Neural cell (in vitro differentiated cells): Measurements from ENCODE around the gene OR6T1.

Experiments used
- EP300 ChIP-seq: fragments of 450-650 bp; conservative IDR thresholded peaks from 2 replicates; pipeline ENCODE4 v1.6.1; 2014; ENCODE audit warnings: antibody characterized with exemption, mild to moderate bottlenecking, moderate library complexity; ENCODE audit not compliant: poor library complexity, severe bottlenecking
- EZH2 ChIP-seq: fragments of 200-600, 300-800 bp; shearing (Covaris generic), sonication (generic); IDR thresholded peaks from 2 replicates; pipeline ENCODE4 v1.6.1; 2014; ENCODE audit warnings: antibody characterized with exemption, low read length, borderline replicate concordance, mild to moderate bottlenecking; ENCODE audit not compliant: insufficient read depth, poor library complexity, severe bottlenecking
- MXI1 ChIP-seq: fragments of 450-650 bp; conservative IDR thresholded peaks from 2 replicates; pipeline ENCODE4 v1.6.1; 2014; ENCODE audit warnings: antibody characterized with exemption, mild to moderate bottlenecking; ENCODE audit not compliant: poor library complexity, severe bottlenecking
- POLR2AphosphoS5 ChIP-seq: IDR thresholded peaks from 2 replicates; pipeline ENCODE4 v1.6.1; 2012
- RAD21 ChIP-seq: fragments of 450-650 bp; conservative IDR thresholded peaks from 2 replicates; pipeline ENCODE4 v1.6.1; 2014; ENCODE audit warnings: antibody characterized with exemption, mild to moderate bottlenecking, moderate library complexity
- SMC3 ChIP-seq: fragments of 450-650 bp; conservative IDR thresholded peaks from 2 replicates; pipeline ENCODE4 v1.6.1; 2014; ENCODE audit warnings: antibody characterized with exemption, mild to moderate bottlenecking, moderate library complexity; ENCODE audit not compliant: poor library complexity
- TAF1 ChIP-seq: IDR thresholded peaks from 2 replicates; pipeline ENCODE4 v1.6.1; 2012; ENCODE audit warnings: low read depth
- TF ChIP-seq, protein P1 (sequence below): fragments of 450-650 bp; IDR thresholded peaks from 2 replicates; pipeline ENCODE4 v1.5.1; 2014; ENCODE audit warnings: antibody characterized with exemption, mild to moderate bottlenecking, moderate library complexity; ENCODE audit not compliant: poor library complexity, severe bottlenecking
- TF ChIP-seq, protein P2 (sequence below): IDR thresholded peaks from 2 replicates; pipeline ENCODE4 v1.6.1; 2012; ENCODE audit warnings: borderline replicate concordance

DNA sequence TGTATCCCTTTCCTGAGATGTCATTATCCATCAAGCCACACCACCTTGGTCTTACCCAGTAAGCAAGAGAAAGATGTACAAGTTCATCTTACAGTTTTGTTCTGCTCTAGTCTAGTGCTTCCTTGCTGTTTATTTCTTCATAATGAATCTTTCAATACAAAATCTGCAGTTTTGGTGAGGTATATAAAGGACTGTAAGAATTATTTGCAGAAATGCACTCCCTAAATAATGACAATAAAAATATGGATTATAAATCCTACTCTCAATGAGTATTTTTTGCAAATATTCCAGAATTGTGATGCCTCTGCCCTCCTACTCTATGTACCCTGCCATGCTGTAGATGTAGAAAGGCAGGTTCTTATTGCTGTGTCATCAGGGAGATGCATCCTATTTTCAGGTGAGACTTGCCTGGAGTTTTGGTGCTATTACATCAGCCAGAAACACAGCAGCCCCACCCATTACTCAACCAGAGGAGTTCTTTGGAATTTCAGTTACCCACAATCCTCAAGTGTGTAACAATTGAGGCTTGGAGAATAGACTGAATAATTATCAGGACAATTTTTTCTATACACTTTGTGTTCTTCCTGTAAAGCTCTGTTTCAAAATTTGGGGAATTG is 34.2 kb upstream of the OR6T1 start, which contains the start of gene OR10S1:
- TF ChIP-seq EZH2 (no peak), SMC3 (no peak), TAF1 (no peak), EP300 (no peak), POLR2AphosphoS5 (no peak), RAD21 (no peak), MXI1 (no peak)
- TF ChIP-seq, protein P1, sequence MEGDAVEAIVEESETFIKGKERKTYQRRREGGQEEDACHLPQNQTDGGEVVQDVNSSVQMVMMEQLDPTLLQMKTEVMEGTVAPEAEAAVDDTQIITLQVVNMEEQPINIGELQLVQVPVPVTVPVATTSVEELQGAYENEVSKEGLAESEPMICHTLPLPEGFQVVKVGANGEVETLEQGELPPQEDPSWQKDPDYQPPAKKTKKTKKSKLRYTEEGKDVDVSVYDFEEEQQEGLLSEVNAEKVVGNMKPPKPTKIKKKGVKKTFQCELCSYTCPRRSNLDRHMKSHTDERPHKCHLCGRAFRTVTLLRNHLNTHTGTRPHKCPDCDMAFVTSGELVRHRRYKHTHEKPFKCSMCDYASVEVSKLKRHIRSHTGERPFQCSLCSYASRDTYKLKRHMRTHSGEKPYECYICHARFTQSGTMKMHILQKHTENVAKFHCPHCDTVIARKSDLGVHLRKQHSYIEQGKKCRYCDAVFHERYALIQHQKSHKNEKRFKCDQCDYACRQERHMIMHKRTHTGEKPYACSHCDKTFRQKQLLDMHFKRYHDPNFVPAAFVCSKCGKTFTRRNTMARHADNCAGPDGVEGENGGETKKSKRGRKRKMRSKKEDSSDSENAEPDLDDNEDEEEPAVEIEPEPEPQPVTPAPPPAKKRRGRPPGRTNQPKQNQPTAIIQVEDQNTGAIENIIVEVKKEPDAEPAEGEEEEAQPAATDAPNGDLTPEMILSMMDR = no peak
- TF ChIP-seq, protein P2, sequence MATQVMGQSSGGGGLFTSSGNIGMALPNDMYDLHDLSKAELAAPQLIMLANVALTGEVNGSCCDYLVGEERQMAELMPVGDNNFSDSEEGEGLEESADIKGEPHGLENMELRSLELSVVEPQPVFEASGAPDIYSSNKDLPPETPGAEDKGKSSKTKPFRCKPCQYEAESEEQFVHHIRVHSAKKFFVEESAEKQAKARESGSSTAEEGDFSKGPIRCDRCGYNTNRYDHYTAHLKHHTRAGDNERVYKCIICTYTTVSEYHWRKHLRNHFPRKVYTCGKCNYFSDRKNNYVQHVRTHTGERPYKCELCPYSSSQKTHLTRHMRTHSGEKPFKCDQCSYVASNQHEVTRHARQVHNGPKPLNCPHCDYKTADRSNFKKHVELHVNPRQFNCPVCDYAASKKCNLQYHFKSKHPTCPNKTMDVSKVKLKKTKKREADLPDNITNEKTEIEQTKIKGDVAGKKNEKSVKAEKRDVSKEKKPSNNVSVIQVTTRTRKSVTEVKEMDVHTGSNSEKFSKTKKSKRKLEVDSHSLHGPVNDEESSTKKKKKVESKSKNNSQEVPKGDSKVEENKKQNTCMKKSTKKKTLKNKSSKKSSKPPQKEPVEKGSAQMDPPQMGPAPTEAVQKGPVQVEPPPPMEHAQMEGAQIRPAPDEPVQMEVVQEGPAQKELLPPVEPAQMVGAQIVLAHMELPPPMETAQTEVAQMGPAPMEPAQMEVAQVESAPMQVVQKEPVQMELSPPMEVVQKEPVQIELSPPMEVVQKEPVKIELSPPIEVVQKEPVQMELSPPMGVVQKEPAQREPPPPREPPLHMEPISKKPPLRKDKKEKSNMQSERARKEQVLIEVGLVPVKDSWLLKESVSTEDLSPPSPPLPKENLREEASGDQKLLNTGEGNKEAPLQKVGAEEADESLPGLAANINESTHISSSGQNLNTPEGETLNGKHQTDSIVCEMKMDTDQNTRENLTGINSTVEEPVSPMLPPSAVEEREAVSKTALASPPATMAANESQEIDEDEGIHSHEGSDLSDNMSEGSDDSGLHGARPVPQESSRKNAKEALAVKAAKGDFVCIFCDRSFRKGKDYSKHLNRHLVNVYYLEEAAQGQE = no peak
